Measurements from ENCODE around the gene RFC4. TPM values are rescaled to one million over a fixed set of nuclear protein-coding genes. Genes with fewer than 3 reads are reported as not detected.
A peak's percentile ranks its signal among the peaks of the same experiment; 100 is the strongest.

The RFC4 gene
- total RNA-seq, 4 donors from 2014 or later: 5.4 to 14.2 (median 11.8) TPM

DNA sequence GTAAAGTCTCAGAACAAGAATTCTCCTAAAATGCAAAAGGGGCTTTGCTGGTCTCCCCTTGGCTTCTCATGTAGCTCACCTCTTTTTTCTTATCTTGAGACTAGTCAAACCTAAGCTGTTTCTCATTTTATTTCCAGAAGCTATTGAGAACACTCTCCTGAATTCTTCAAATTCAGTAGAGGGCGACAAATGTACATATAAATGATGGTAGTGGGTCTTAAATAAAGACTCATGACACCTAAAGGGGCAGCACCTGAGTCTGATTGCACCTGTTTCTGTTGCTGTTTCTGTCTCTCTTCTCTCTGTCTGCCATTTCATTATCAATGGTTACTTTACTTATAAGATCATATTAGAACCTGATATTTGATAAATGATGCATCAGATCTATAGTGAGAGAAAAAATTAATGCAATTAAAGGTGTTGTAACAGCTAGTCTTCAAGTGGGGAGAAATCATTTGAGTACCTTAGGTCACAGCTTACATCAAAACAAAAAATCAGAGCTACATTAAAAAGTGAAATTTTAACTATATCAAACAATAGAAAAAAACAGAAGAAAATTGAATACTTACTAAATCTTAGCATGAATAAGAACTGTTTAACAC lies 43.2 kb upstream of the RFC4 start:
- Histone ChIP-seq H3K36me3 (no peaks in the 10 kb centered on the region), H3K4me1 (no peaks in the 10 kb centered on the region), H3K27ac (no peak overlapping the region), H3K27me3 (peaks cover 0 to 20% of the 10 kb centered on the region in 2 donors), H3K9me3 (no peaks in the 10 kb centered on the region), H3K4me3 (no peak overlapping the region)
- WGBS, 2 donors: 0 to 7% methylated on average over 1 of the region's 1 CpG
- no peak for DNase-seq (ENCODE audit: low spot score in 2 of 2)
- TF ChIP-seq POLR2A (IDR thresholded peaks at IDR 0.05): no peak
- TF ChIP-seq, protein P1, sequence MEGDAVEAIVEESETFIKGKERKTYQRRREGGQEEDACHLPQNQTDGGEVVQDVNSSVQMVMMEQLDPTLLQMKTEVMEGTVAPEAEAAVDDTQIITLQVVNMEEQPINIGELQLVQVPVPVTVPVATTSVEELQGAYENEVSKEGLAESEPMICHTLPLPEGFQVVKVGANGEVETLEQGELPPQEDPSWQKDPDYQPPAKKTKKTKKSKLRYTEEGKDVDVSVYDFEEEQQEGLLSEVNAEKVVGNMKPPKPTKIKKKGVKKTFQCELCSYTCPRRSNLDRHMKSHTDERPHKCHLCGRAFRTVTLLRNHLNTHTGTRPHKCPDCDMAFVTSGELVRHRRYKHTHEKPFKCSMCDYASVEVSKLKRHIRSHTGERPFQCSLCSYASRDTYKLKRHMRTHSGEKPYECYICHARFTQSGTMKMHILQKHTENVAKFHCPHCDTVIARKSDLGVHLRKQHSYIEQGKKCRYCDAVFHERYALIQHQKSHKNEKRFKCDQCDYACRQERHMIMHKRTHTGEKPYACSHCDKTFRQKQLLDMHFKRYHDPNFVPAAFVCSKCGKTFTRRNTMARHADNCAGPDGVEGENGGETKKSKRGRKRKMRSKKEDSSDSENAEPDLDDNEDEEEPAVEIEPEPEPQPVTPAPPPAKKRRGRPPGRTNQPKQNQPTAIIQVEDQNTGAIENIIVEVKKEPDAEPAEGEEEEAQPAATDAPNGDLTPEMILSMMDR (IDR thresholded peaks at IDR 0.05): peak in 4 of 5 experiments; percentile 19 to 39 (median 35)

GRCh38 chr3:186847437-186847836 lies 41.2 kb upstream of the RFC4 start:
- 50 to 53% methylated on average over 2 of the region's 2 CpGs for WGBS, 2 donors
- Histone ChIP-seq H3K4me3 (no peak overlapping the region), H3K36me3 (no peaks in the 10 kb centered on the region), H3K27ac (no peak overlapping the region), H3K9me3 (no peaks in the 10 kb centered on the region), H3K27me3 (peaks cover 0 to 20% of the 10 kb centered on the region in 2 donors), H3K4me1 (no peaks in the 10 kb centered on the region)
- TF ChIP-seq EP300 (IDR thresholded peaks at IDR 0.05) (no peak), POLR2A (IDR thresholded peaks at IDR 0.05) (no peak)
- TF ChIP-seq, protein P1 (IDR thresholded peaks at IDR 0.05): no peak
- DNase-seq (ENCODE audit: low spot score in 2 of 2): no peak

- Histone ChIP-seq H3K9me3 (no peaks in the 10 kb centered on the region), H3K27ac (no peak overlapping the region), H3K4me3 (no peak overlapping the region), H3K36me3 (no peaks in the 10 kb centered on the region), H3K27me3 (peaks cover 0 to 20% of the 10 kb centered on the region in 2 donors), H3K4me1 (no peaks in the 10 kb centered on the region)
- no peak for DNase-seq (ENCODE audit: low spot score in 2 of 2)
- WGBS, 2 donors: 61 to 74% methylated on average over 10 of the region's 10 CpGs
- TF ChIP-seq, protein P1 (IDR thresholded peaks at IDR 0.05): no peak
- TF ChIP-seq EP300 (IDR thresholded peaks at IDR 0.05) (no peak), POLR2A (IDR thresholded peaks at IDR 0.05) (no peak)
Measured at GRCh38 chr3:186845756-186846155, 39.5 kb upstream of the RFC4 start.

DNA sequence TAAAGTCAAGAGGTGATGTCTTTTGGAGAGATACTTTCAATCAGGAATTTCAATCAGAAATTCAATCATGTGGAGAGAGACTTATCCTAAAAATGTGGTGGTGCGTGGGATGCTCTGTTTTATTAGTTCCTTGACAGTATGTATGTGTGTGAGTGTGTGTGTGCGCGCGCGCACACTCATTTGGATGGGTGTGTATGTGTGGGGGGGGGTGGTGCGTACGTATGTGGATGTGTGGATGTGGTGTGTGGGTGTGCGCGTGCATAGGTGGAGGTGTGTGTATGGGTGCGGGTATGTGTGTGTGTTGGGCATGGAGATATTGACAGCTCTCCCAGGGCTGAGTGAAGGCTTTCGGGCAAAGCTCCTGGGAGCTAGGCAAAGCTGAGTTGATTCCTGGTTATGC lies 38.6 kb upstream of the RFC4 start:
- H3K27me3 ChIP-seq: peaks cover 0 to 20% of the 10 kb centered on the region in 2 donors
- WGBS, 2 donors: 84 to 85% methylated on average over 11 of the region's 11 CpGs
- DNase-seq (ENCODE audit: low spot score in 2 of 2): no peak
- no peaks in the 10 kb centered on the region for H3K36me3 ChIP-seq
- no peak overlapping the region for H3K27ac ChIP-seq
- no peaks in the 10 kb centered on the region for H3K9me3 ChIP-seq
- no peak overlapping the region for H3K4me3 ChIP-seq
- no peak for TF ChIP-seq POLR2A (IDR thresholded peaks at IDR 0.05)
- no peak for TF ChIP-seq EP300 (IDR thresholded peaks at IDR 0.05)
- TF ChIP-seq, protein P1 (IDR thresholded peaks at IDR 0.05): no peak
- no peaks in the 10 kb centered on the region for H3K4me1 ChIP-seq

- 89 to 93% methylated on average over 3 of the region's 3 CpGs for WGBS, 2 donors
- no peak for TF ChIP-seq EP300 (IDR thresholded peaks at IDR 0.05)
- TF ChIP-seq, protein P1 (IDR thresholded peaks at IDR 0.05): no peak
- TF ChIP-seq POLR2A (IDR thresholded peaks at IDR 0.05): no peak
Measured at GRCh38 chr3:186843039-186843432, 36.8 kb upstream of the RFC4 start.

More at GRCh38 chr3:186843039-186843432, 36.8 kb upstream of the RFC4 start:
- no peak for DNase-seq (ENCODE audit: low spot score in 2 of 2)
- H3K36me3 ChIP-seq: no peaks in the 10 kb centered on the region
- no peaks in the 10 kb centered on the region for H3K4me1 ChIP-seq
- H3K4me3 ChIP-seq: no peak overlapping the region
- no peaks in the 10 kb centered on the region for H3K9me3 ChIP-seq
- H3K27me3 ChIP-seq: peaks cover 0 to 20% of the 10 kb centered on the region in 2 donors
- H3K27ac ChIP-seq: no peak overlapping the region

Data from tibial nerve (tissue), 4 donors.